H9 (cell line): ENCODE data around the gene CPXM2. TPM values are rescaled to one million over a fixed set of nuclear protein-coding genes. Genes with fewer than 3 reads are reported as not detected.

Experiments used
- DNase-seq: peaks from one replicate; pipeline ENCODE4 v3.0.0-alpha.2; 2017
- H2AFZ ChIP-seq: one replicate; pipeline ENCODE4 v1.6.1; 2013; ENCODE audit warnings: mild to moderate bottlenecking, low read length, control low read depth, moderate library complexity
- H2AK5ac ChIP-seq: 2 replicates; pipeline ENCODE4 v1.6.1; 2013; ENCODE audit warnings: low read length, control low read depth, mixed read lengths; ENCODE audit not compliant: insufficient read length
- H2BK120ac ChIP-seq: one replicate; pipeline ENCODE4 v1.6.1; 2013; ENCODE audit warnings: low read depth, mild to moderate bottlenecking, low read length, control low read depth, inconsistent platforms; ENCODE audit not compliant: poor library complexity, severe bottlenecking
- H2BK12ac ChIP-seq: 2 replicates; pipeline ENCODE4 v1.6.1; 2013; ENCODE audit warnings: low read length, control low read depth, mixed read lengths, low read depth; ENCODE audit not compliant: insufficient read length
- H2BK15ac ChIP-seq: 2 replicates; pipeline ENCODE4 v1.6.1; 2013; ENCODE audit warnings: low read depth, low read length, control low read depth
- H2BK20ac ChIP-seq: one replicate; pipeline ENCODE4 v1.6.1; 2013; ENCODE audit warnings: low read depth, mild to moderate bottlenecking, low read length, control low read depth, inconsistent platforms; ENCODE audit not compliant: poor library complexity, severe bottlenecking
- H2BK5ac ChIP-seq: 2 replicates; pipeline ENCODE4 v1.6.1; 2013; ENCODE audit warnings: low read length, control low read depth, mixed read lengths; ENCODE audit not compliant: insufficient read length
- H3K14ac ChIP-seq: 2 replicates; pipeline ENCODE4 v1.6.1; 2013; ENCODE audit warnings: low read length, control low read depth; ENCODE audit not compliant: insufficient read depth
- H3K18ac ChIP-seq: 2 replicates; pipeline ENCODE4 v1.6.1; 2013; ENCODE audit warnings: low read depth, mild to moderate bottlenecking, mixed read lengths, low read length, control low read depth; ENCODE audit not compliant: insufficient read length
- H3K23ac ChIP-seq: 2 replicates; pipeline ENCODE4 v1.6.1; 2013; ENCODE audit warnings: low read length, control low read depth, mixed read lengths, low read depth; ENCODE audit not compliant: insufficient read length
- H3K23me2 ChIP-seq: 2 replicates; pipeline ENCODE4 v1.6.1; 2013; ENCODE audit warnings: low read depth, mild to moderate bottlenecking, mixed read lengths, low read length, control low read depth; ENCODE audit not compliant: insufficient read length, poor library complexity, severe bottlenecking
- H3K27ac ChIP-seq: 2 replicates; pipeline ENCODE4 v1.5.1; 2013; ENCODE audit warnings: low read length, control low read depth, mixed read lengths, low read depth; ENCODE audit not compliant: insufficient read length
- H3K27me3 ChIP-seq: 2 replicates; pipeline ENCODE4 v1.6.1; 2013; ENCODE audit warnings: low read length, control low read depth, inconsistent platforms; ENCODE audit not compliant: insufficient read depth
- H3K4ac ChIP-seq: 2 replicates; pipeline ENCODE4 v1.6.1; 2013; ENCODE audit warnings: low read depth, mild to moderate bottlenecking, control low read depth, inconsistent platforms, low read length, moderate library complexity
- H3K4me1 ChIP-seq: 2 replicates; pipeline ENCODE4 v1.6.1; 2013; ENCODE audit warnings: low read length, control low read depth, inconsistent platforms; ENCODE audit not compliant: insufficient read depth
- H3K4me2 ChIP-seq: 2 replicates; pipeline ENCODE4 v1.6.1; 2013; ENCODE audit warnings: low read length, control low read depth, mixed read lengths; ENCODE audit not compliant: insufficient read length, insufficient read depth
- H3K56ac ChIP-seq: 2 replicates; pipeline ENCODE4 v1.6.1; 2013; ENCODE audit warnings: low read depth, mild to moderate bottlenecking, mixed read lengths, low read length, control low read depth; ENCODE audit not compliant: insufficient read length
- H3K79me1 ChIP-seq: 2 replicates; pipeline ENCODE4 v1.6.1; 2013; ENCODE audit warnings: low read depth, mild to moderate bottlenecking, moderate library complexity, low read length, control low read depth, inconsistent platforms; ENCODE audit not compliant: insufficient read depth, poor library complexity, severe bottlenecking
- H3K79me2 ChIP-seq: 2 replicates; pipeline ENCODE4 v1.6.1; 2013; ENCODE audit warnings: low read length, control low read depth, inconsistent platforms; ENCODE audit not compliant: insufficient read depth
- H3K9ac ChIP-seq: 2 replicates; pipeline ENCODE4 v1.6.1; 2013; ENCODE audit warnings: low read length, control low read depth, mixed read lengths; ENCODE audit not compliant: insufficient read length; ENCODE audit errors: extremely low read depth
- H3K9me3 ChIP-seq: one replicate; pipeline ENCODE4 v1.6.1; 2013; ENCODE audit warnings: low read depth, low read length, inconsistent platforms; ENCODE audit not compliant: control insufficient read depth
- H3T11ph ChIP-seq: one replicate; pipeline ENCODE4 v1.6.1; 2013; ENCODE audit warnings: mild to moderate bottlenecking, low read length, control low read depth, inconsistent platforms
- H4K20me1 ChIP-seq: one replicate; pipeline ENCODE4 v1.6.1; 2013; ENCODE audit not compliant: control insufficient read depth, insufficient read length, insufficient read depth
- H4K5ac ChIP-seq: 2 replicates; pipeline ENCODE4 v1.6.1; 2013; ENCODE audit warnings: low read depth, mild to moderate bottlenecking, mixed read lengths, low read length, control low read depth; ENCODE audit not compliant: insufficient read length
- H4K8ac ChIP-seq: replicated peaks from 2 replicates; pipeline ENCODE4 v1.6.1; 2013; ENCODE audit warnings: low read length, control low read depth, mixed read lengths, low read depth; ENCODE audit not compliant: insufficient read length
- H4K91ac ChIP-seq: 2 replicates; pipeline ENCODE4 v1.6.1; 2013; ENCODE audit warnings: low read depth, mild to moderate bottlenecking, moderate library complexity, mixed read lengths, low read length, control low read depth; ENCODE audit not compliant: insufficient read length
- H3K27ac Mint-ChIP-seq, 3 experiments: 2 replicates in 2 of 3; 3 replicates in 1 of 3; pipeline ENCODE4 v1.8.0; 2020 to 2021; ENCODE audit warnings: mixed read lengths in 3 of 3, mild to moderate bottlenecking in 1 of 3, moderate library complexity in 1 of 3
- H3K27me3 Mint-ChIP-seq: 2 replicates; pipeline ENCODE4 v1.8.0; 2021; ENCODE audit warnings: low read depth, mild to moderate bottlenecking, moderate library complexity, mixed read lengths
- H3K36me3 Mint-ChIP-seq, 3 experiments: 2 replicates in 2 of 3; 3 replicates in 1 of 3; pipeline ENCODE4 v1.8.0; 2020 to 2021; ENCODE audit warnings: low read depth in 3 of 3, mixed read lengths in 3 of 3; ENCODE audit not compliant: insufficient read depth in 1 of 3
- H3K4me1 Mint-ChIP-seq, 2 experiments: 2 replicates each; pipeline ENCODE4 v1.8.0; 2020; ENCODE audit warnings: mixed read lengths in 2 of 2
- H3K4me3 Mint-ChIP-seq, 2 experiments: 2 replicates in 1 of 2; 3 replicates in 1 of 2; pipeline ENCODE4 v1.8.0; 2020 to 2021; ENCODE audit warnings: mild to moderate bottlenecking in 2 of 2, mixed read lengths in 2 of 2, moderate library complexity in 1 of 2
- H3K9me3 Mint-ChIP-seq, 2 experiments: 2 replicates in 1 of 2; 3 replicates in 1 of 2; pipeline ENCODE4 v1.8.0; 2020; ENCODE audit warnings: mild to moderate bottlenecking in 2 of 2, mixed read lengths in 2 of 2, moderate library complexity in 1 of 2
- WGBS: extraction: QIAGEN DNeasy Blood & Tissue Kit; methylation state at CpG from one replicate; pipeline ENCODE4 v1.1.7; 2013; ENCODE audit warnings: missing lambda C conversion rate, low lambda C conversion rate, mixed read lengths; ENCODE audit not compliant: insufficient read length; ENCODE audit errors: extremely low coverage; 5-methylcytosine and 5-hydroxymethylcytosine counted together
- total RNA-seq: library from RNA; stranded (reverse); gene quantifications from 2 replicates; pipeline ENCODE4 v1.2.1, GENCODE V29; 2021
- TF ChIP-seq, protein P1 (sequence below): fragments of 200-600 bp; sonication (generic); conservative IDR thresholded peaks from 3 replicates; pipeline ENCODE4 v1.8.0; 2021; ENCODE audit warnings: antibody characterized with exemption, mild to moderate bottlenecking

Gene CPXM2
- total RNA-seq, 1 experiment from 2014 or later: 1.7 TPM

DNA sequence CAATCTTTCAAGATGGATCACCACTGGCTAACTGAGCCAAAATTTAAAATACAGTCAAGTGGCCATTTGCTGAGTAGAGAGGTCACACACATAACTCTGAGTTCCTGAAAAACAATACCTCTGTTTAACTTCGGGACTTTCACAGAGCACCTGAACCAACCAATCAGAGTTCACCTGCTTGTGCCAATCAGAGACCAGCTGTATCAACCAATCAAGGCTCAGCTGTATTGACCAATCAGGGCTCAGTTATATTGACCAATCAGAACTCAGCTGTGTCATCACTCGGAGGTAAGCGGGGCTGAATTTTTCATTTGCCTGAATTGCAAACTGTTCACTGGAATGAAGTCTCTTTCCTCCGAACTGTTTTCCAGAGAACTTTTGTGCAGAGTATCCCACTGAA lies 10.0 kb upstream of the CPXM2 start:
- no peak overlapping the region for H3K4me2 ChIP-seq
- no CpG with 5 or more reads among the region's 4 CpGs for WGBS
- H4K8ac ChIP-seq: no peak overlapping the region
- H3K23me2 ChIP-seq: no peaks in the 10 kb centered on the region
- H2BK12ac ChIP-seq: no peak overlapping the region
- no peaks in the 10 kb centered on the region for H3K79me1 ChIP-seq
- H3K56ac ChIP-seq: no peak overlapping the region
- H2AFZ ChIP-seq: no peak overlapping the region
- TF ChIP-seq, protein P1, sequence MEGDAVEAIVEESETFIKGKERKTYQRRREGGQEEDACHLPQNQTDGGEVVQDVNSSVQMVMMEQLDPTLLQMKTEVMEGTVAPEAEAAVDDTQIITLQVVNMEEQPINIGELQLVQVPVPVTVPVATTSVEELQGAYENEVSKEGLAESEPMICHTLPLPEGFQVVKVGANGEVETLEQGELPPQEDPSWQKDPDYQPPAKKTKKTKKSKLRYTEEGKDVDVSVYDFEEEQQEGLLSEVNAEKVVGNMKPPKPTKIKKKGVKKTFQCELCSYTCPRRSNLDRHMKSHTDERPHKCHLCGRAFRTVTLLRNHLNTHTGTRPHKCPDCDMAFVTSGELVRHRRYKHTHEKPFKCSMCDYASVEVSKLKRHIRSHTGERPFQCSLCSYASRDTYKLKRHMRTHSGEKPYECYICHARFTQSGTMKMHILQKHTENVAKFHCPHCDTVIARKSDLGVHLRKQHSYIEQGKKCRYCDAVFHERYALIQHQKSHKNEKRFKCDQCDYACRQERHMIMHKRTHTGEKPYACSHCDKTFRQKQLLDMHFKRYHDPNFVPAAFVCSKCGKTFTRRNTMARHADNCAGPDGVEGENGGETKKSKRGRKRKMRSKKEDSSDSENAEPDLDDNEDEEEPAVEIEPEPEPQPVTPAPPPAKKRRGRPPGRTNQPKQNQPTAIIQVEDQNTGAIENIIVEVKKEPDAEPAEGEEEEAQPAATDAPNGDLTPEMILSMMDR: no peak
- no peak overlapping the region for H3K18ac ChIP-seq
- no peak overlapping the region for H3K9ac ChIP-seq
- H3K27me3 ChIP-seq: no peaks in the 10 kb centered on the region
- H3K23ac ChIP-seq: no peak overlapping the region
- H3K36me3 Mint-ChIP-seq: peaks cover 3 to 20% (median 6%) of the 10 kb centered on the region in 3 experiments; a peak in 5 of 7 replicates
- no peak overlapping the region for H3K14ac ChIP-seq
- peaks cover 12 to 18% of the 10 kb centered on the region in 2 experiments for H3K9me3 Mint-ChIP-seq
- no peak overlapping the region for H2BK15ac ChIP-seq
- no peak overlapping the region for H3T11ph ChIP-seq
- no peaks in the 10 kb centered on the region for H3K79me2 ChIP-seq
- H2BK5ac ChIP-seq: no peak overlapping the region
- no peak overlapping the region for H4K91ac ChIP-seq
- no peak overlapping the region for H3K27ac ChIP-seq
- no peak overlapping the region for H2BK120ac ChIP-seq
- no peak overlapping the region for H3K27ac Mint-ChIP-seq
- peaks cover 34 to 39% of the 10 kb centered on the region in 2 experiments for H3K4me1 Mint-ChIP-seq
- H2BK20ac ChIP-seq: no peak overlapping the region
- H3K4me1 ChIP-seq: peaks cover 5% of the 10 kb centered on the region; the same call in 1 of the 2 replicates
- H3K4ac ChIP-seq: no peak overlapping the region
- no peaks in the 10 kb centered on the region for H3K9me3 ChIP-seq
- peaks cover 12% of the 10 kb centered on the region for H3K27me3 Mint-ChIP-seq
- no peak overlapping the region for H4K5ac ChIP-seq
- no peaks in the 10 kb centered on the region for H4K20me1 ChIP-seq
- no peak overlapping the region for H3K4me3 Mint-ChIP-seq
- DNase-seq: no peak
- no peak overlapping the region for H2AK5ac ChIP-seq
